T-helper 2 cell (primary cell): Measurements from ENCODE around the gene PTPRC.

Experiments
- DNase-seq, 5 experiments: peaks; one replicate each; pipeline versions ENCODE4 v3.0.0 to v3.0.0-alpha.2; 2012 to 2022

Gene PTPRC

DNA sequence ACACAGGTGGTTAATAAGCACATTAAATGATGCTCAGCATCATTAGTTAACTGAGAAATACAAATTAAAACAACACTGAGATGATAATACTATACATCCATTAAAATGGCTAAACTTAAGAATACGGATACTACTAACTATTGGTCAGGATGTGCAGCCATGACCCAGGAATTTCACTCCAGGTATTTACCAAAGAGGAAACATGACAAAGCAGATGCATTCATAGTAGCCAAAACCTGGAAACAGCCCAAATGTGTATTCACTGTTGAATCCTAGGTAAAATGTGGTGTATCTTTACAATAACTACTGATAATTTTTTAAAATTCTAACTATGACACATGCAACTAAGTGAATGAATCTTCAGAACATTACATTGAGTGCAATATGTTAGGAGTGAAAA, 73.0 kb downstream of the PTPRC start:
- no peak for DNase-seq

DNA sequence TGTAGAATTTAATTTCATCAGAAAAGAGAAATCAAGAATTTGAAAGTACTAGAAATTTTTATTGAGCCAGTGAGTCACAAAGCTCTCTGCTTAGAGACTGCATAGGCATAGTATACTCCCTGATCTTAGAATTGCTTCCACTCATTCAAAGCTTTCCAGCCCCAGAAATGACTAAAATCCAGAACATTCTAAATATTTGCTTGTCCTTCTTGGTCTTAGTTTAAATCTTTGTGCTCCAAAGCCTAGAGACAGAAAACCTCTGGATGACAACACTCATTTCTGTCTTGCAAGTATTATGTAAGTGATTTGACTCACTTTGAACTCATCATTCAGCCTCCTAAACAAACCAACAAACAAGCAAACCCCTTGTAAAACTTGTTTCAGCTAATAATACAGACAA, 74.2 kb downstream of the PTPRC start:
- DNase-seq = no peak

DNA sequence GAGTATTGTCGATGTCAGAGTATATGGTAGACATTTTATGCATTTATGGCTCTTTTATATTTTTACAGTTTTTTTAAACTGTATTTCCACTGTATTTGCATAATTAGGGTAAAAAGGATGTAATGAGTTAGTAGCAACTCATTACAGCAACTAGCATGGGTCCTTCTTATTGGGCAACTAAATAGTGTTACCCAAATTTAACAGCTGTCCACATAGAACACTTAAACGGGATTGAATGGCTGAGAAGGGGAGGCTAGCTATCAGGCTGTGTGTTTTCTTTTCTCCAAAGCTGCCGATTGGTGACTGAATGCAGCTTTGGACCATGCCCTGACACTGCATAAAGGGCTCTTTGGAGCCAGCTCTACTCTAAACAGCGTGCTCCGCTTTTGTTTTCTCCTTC, 75.4 kb downstream of the PTPRC start:
- no peak for DNase-seq

DNA sequence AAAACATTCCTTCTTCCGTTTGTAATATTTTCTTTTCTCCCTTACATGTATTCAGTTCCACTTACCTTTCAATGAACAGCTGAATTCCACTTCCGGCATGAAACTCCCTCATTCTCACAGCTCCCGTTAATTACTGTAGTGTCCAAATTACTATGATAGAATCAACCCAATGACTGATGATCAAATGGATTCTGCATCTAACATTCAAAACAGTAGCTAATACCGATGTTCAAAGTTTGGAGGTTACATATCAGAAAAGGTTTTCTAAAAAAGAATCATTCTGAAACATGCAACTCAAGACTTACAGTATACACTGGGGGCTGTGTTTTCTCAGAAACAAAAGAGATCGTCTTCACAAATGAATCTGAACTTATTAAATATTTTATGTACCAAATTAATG, 77.2 kb downstream of the PTPRC start:
- no peak for DNase-seq

DNA sequence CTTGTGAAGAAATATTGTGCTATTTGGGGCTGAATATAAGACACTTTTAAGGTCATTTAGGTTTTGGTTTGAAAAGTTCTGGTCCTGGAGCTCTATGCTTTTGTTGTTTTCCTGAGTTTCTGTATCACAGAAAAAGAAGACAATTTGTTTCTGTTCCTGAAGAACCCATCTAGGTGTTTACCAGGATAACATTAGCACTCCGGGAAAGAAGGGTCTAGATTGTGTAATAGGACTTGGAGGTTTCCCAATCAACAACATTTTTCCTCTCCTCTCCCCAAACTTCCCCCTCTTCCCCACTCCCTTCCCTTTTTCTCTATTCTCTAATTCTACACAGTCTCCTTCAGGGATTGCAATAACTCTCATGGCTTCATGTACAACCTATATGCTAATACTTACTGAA, 78.7 kb downstream of the PTPRC start:
- no peak for DNase-seq

DNA sequence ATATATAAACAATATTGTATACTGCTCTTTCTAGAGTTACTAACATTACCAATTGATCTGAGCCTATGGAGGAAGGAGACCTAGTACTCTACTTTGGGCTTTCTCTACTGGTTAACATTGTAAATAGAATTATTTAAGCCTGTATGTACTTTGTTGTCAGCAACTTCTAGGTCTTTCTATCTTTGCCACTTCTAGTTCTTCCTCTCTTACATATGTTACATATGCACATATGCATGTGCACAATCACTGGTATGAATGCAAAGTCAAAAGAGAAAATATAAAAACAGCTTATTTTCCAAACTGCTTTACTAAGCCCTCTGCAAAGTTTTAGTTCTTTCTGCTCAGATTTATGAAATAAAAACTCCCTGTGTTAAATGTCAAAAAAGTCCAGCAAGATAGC, 84.3 kb downstream of the PTPRC start:
- no peak for DNase-seq

DNA sequence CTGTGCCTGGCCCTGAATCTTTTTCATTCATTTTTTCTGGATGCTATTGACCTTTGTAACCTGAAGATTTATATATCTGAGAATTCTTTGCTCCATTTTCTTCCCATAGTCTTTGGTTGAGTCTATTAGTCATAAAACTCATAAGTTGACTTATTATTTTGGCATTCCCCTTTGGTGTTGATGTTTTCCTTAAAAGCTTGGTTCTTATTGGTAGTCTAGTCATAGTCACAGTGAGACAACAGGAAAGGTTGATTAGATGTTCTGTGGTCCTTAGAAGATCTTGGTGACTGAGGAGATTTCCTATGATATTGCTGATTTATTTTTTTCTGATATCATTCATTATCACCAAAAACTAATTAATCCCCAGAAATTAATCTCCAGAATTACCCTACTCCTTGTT, 86.2 kb downstream of the PTPRC start:
- no peak for DNase-seq

DNA sequence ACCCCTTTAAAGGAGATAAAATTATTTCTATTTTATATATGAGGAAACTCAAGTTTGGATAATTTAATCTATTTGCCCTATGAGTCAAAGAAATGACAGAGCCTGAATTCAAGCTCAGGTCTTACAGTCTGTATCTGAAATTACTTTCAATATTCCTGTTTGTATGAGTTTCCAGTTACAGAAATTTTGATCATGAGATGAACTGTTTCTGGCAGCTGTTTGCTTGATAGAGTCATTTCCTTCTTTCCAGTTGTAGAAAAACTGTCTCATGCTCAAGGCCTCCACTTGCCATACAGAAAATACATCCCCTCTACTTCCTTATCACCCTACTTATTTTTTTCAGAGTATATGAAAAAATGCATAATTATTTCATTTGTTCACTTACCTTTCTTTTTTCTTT, 87.6 kb downstream of the PTPRC start:
- DNase-seq = no peak

DNA sequence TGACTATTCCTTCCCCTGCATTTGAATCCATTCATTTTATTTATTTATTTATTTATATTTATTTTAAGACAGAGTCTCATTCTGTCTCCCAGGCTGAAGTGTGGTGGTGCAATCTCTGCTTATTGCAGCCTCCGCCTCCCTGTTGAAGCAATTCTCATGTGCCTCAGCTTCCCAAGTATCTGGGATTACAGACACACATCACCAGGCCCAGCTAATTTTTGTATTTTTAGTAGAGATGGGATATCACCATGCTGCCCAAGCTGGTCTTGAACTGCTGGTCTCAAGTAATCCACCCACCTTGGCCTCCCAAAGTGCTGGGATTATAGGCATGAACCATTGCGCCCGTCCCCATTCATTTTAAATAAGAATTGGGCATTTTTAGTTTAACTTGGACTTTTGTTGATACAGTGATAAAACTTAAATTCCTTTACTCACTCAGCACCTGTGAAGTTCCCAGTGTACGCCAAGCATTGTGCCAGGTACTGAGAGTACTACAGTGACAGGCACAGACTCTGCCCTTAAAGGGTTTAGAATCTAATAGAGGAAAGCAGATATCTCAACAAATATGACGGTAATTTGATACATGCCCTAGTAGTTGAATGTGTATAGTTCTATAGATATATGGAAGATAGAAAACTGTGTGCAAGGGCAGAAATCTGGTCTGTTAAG, 90.5 kb downstream of the PTPRC start:
- DNase-seq = no peak

DNA sequence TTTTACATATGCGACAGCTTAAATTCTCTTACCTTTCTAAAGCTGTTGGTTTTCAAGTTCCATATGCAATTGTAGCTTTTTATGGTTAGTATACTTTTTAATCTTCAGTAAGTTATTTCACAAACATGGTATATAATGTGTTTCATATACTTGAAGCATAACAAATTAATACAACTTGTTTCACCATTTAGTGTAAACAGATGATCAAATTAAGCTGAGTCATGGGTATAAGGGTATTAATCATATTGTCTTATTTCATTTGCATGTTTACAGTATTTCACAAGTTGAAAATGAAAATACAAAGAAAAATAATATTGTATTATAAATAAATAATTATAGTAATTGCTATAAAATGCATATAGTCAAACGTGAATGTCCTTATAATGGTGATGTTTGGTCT, 92.1 kb downstream of the PTPRC start:
- DNase-seq = no peak

DNA sequence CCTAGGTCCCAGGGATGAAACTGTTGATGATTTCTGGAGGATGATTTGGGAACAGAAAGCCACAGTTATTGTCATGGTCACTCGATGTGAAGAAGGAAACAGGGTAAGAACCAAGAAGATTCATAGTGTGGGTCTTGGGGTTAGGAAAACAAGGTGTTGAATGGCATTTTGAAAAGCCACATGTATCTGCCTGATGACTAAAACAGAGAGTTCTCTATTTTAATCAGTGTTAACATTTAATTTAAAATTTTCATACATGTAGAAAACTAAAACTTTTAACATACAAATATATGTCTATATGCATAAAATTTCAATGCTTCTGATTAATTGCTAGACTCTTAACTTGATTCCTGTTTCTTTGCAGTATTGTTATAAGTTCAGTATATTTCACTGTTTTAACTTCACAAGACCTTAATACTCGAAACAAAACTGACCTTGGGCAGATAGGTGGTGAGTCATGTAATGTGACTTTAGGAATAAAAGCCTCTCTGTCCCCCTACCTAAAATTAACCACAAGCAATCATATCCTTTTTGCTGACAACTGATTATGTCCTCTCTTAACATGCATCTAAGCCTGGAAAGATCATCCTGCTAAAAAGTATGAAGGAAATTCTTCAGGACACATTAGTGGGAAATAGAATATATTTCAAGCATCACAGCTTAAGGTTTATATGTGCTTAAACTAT, 95.6 kb downstream of the PTPRC start:
- DNase-seq = peak in 1 of 5 experiments; percentile 63

DNA sequence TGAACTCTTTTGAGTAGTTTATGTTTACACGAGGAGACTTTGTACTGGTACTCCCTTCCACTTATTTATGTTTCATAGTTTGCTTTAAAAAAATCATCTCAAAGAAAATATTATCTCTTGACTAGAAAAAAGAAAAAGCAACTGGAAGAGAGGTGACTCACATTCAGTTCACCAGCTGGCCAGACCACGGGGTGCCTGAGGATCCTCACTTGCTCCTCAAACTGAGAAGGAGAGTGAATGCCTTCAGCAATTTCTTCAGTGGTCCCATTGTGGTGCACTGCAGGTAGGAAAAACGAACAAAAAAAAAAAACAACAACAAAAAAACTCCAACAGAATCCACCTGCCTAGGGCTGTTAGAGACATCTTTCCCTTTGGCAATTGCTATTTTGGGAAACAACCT, 102.9 kb downstream of the PTPRC start:
- DNase-seq = no peak

DNA sequence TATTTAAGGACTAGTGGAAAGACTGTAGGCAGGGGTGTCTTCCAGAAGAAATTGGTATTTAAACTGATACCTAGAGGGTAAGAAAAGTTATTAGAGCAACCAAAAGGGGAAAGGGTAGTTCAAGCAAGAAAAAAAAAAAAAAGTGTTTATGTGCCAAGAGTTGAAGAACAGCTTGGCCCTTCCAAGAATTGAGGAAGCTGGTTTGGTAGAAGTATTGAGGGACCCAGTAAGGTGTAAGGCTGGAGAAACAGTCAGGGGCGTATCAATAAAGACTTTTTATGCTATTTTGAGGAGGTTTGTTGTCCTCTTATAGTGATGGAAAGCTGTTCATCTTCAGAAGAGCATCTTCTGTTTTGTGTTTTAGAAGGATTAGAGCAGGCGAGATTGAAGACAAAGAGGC, 108.3 kb downstream of the PTPRC start:
- DNase-seq = no peak

DNA sequence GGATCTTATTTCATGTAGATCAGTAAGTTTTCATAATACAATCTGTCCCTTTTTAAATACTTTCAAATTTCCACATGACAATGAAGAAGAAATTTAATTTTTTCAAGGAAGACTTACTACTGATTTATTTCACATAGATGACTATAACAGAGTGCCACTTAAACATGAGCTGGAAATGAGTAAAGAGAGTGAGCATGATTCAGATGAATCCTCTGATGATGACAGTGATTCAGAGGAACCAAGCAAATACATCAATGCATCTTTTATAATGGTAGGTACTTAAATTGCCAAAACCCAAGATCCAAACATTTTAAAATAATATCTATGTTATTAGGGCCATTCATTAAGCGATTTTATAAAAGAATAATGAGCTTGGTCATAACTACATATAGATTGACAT, 110.4 kb downstream of the PTPRC start:
- no peak for DNase-seq

DNA sequence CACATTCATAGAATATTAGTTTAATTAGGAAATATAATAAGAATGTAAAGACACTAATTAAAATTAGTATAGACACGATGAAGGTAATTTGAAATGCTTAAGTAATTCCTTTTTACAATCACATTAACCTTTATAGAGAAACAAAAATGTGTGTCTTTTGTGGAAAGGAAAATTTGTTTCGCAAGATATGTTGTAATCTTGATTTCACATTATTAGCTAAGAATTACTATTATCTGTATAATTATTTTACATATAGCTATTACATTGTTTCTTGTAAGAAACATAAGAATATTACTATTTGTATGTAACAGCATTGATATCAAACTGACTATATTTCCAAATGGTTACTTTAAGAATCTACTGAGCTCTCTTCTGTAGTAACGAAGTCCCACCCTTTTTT, 111.2 kb downstream of the PTPRC start:
- DNase-seq = no peak

DNA sequence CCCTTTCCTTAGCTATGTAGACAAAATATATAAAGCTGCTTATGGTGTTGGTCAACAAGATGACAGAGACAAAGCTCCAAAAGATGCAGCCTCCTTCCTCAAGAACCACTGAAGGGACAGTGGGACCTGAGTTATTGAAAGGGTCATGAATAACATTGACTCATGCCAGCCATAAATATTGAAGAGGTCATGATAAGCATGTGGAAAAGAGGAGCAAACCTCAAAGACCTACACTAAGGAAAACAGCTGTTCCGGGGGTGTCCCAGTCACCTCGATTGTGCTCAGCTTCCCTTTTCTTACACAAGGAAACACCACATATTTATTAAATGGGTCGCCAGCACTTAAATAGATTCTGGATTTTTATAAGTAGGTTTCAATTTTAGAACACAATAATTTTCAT, 112.9 kb downstream of the PTPRC start:
- DNase-seq = no peak

DNA sequence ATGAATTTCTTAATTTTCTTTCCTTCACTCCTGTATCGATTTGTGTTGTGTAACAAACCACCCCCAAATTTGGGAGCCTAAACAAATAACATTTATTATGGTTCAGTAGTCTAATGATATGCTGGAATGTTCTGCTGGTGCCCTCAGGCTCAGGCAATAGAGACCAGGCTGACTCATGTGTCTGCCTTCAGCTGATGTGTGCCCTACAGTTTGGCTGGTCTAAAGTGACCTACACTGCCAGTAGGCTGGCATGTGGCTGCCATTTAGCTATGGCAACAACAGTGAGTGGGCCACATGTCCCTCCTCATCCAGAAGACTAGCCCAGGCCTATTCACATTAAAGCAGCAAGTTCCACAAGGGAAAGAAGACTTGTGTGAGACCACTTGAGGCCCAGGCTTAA, 115.8 kb downstream of the PTPRC start:
- no peak for DNase-seq

DNA sequence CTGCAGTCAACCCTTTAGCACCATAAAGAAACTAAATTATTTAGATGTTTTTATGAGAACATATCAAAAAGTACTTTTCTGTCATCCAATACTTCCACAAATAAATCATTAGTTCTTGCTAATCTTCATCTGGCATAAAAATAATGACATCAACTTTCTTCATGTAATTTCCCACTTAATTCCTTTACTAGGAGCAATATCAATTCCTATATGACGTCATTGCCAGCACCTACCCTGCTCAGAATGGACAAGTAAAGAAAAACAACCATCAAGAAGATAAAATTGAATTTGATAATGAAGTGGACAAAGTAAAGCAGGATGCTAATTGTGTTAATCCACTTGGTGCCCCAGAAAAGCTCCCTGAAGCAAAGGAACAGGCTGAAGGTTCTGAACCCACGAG, 116.9 kb downstream of the PTPRC start:
- DNase-seq = no peak

DNA sequence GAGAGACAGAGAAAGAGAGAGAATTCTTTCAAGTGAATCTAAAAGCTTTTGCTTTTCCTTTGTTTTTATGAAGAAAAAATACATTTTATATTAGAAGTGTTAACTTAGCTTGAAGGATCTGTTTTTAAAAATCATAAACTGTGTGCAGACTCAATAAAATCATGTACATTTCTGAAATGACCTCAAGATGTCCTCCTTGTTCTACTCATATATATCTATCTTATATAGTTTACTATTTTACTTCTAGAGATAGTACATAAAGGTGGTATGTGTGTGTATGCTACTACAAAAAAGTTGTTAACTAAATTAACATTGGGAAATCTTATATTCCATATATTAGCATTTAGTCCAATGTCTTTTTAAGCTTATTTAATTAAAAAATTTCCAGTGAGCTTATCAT, 117.6 kb downstream of the PTPRC start:
- DNase-seq = no peak

DNA sequence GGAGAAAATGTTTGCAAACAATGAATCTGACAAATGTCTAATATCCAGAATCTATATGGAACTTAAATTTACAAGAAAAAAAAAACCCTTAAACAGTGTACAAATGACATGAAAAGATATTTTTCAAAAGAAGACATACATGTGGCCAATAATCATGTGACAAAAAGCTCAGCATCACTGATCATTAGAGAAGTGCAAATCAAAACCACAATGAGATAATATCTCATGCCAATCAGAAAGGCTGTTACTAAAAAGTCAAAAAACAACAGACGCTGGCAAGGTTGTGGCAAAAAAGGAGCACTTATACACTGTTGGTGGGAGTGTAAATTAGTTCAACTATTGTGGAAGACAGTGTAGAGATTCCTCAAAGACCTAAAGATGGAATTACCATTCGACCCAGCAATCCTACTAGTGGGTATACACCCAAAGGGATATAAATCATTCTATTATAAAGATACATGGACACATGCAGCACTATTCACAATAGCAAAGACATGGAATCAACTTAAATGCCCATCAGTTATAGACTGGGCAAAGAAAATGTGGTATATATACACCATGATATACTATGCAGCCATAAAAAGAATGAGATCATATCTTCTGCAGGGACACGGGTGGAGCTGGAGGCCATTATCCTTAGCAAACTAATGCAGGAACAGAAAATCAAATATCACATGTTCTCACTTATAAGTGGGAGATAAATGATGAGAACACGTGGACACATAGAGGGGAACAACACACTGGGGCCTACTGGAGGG, 123.2 kb downstream of the PTPRC start:
- peak in 1 of 5 experiments; percentile 43 for DNase-seq

DNA sequence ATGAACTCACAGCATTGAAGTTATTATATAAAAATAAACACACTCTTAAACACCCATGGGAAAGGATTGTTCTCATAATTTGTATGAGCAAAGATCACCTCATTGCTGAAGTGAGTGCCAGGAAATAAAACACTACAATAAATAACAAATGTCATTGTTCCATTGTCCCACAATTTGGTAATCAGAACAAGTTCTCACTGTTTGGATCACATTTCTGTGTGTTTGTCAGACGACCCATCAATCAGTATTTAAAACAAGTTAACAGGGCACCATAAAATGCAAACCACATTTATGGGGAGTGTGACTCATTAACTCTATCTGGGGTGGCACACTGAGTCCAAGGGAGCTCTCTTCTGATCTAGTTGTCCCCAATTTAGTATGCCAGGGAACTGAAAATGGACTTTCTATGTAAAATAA, 124.5 kb downstream of the PTPRC start:
- peak in 1 of 5 experiments; percentile 22 for DNase-seq

DNA sequence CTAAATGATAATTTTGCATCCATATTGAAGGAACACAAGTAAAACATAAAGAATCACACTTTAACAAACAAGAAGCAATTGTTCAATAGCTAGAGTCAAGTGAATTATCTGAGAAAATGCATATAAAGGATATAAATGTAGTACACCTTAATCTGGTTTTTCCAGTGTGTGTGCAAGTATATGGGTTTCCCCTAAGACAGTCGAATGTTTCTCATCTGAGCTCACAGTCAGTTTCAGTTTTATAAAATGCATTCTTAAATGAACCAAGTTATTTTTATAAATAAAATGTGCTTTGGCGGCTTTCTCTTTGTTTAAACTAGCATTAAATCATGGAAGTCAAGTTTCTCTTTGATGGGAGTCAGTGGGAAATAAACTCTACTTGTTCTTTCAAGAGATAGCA, 125.9 kb downstream of the PTPRC start:
- peak in 1 of 5 experiments; percentile 24 for DNase-seq

DNA sequence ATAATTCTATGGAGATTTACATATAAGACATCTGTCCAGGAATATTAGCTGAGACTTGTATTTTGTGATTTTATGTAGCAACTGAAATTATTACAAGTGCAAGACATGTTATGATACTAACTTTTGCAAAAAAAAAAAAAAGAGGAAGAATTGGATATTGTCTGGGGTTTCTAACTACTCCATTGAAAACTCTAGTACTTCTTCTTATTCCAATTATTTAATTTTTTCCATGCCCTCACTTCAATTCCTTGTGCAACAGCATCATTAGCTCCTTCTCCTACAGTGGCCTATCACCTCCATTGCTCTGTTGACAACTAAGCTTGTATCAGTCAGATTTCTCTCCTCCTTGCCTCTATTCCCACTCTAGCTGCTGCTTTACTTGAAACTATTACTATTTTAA, 126.6 kb downstream of the PTPRC start:
- no peak for DNase-seq

DNA sequence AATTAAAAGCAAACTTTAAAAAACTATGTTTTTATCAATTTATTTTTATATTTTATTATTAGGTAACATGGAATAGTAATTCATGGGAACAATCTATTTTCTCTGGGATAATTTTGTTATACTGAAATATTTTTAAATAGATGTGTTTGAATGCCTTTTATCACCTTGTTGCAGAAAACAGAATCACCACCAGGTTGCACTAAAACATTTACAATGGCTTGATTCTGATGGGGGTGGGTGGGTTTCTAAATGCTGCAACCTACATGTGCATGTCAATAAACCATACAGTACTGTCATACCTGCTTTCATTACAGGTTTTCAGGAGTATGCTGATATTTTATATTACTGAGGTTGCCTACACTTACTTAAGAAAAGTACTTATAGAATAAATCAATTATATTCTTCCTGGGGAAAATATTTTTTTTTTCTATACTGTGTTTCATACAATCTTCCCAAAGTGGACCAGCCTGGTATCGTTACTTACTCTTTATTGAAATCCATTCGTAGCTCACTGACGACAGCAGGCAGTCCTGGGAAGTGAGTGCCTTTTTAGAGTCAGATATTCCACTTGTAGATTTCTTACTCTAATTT, 132.8 kb downstream of the PTPRC start:
- peak in 1 of 5 experiments; percentile 59 for DNase-seq
